Activated T-cell treated with anti-CD3 and anti-CD28 coated beads, Interleukin-2, amount 50 U/mL, for 24 hours (primary cell): ENCODE data around the gene CCDC120.
A peak's percentile ranks its signal among the peaks of the same experiment; 100 is the strongest.

ENCODE experiments used
- DNase-seq: peaks from one replicate; pipeline ENCODE4 v3.0.0-alpha.2; 2020
- H3K27ac Mint-ChIP-seq: 2 replicates; pipeline ENCODE4 v1.8.0; 2020; ENCODE audit warnings: mild to moderate bottlenecking, mixed read lengths
- H3K27me3 Mint-ChIP-seq: 2 replicates; pipeline ENCODE4 v1.8.0; 2020; ENCODE audit warnings: mixed read lengths
- H3K36me3 Mint-ChIP-seq: 2 replicates; pipeline ENCODE4 v1.8.0; 2020; ENCODE audit warnings: low read depth, mixed read lengths
- H3K4me1 Mint-ChIP-seq: 2 replicates; pipeline ENCODE4 v1.8.0; 2020; ENCODE audit warnings: low read depth, mixed read lengths
- H3K4me3 Mint-ChIP-seq: 2 replicates; pipeline ENCODE4 v1.8.0; 2020; ENCODE audit warnings: mild to moderate bottlenecking, moderate library complexity, mixed read lengths
- H3K9me3 Mint-ChIP-seq: 2 replicates; pipeline ENCODE4 v1.8.0; 2020; ENCODE audit warnings: mixed read lengths

The CCDC120 gene

GRCh38 chrX:49102190-49102589 lies 43.4 kb downstream of the CCDC120 start:
- H3K27ac Mint-ChIP-seq, result peak overlapping the region; percentile 94
- H3K4me3 Mint-ChIP-seq, result peak overlapping the region; percentile 89
- no peaks in the 10 kb centered on the region for H3K9me3 Mint-ChIP-seq
- peaks cover 11% of the 10 kb centered on the region for H3K36me3 Mint-ChIP-seq
- no peak for DNase-seq
- H3K4me1 Mint-ChIP-seq, result peaks cover 11% of the 10 kb centered on the region
- H3K27me3 Mint-ChIP-seq, result no peaks in the 10 kb centered on the region

GRCh38 chrX:49103637-49104036 lies 44.8 kb downstream of the CCDC120 start:
- no peaks in the 10 kb centered on the region for H3K27me3 Mint-ChIP-seq
- no peaks in the 10 kb centered on the region for H3K9me3 Mint-ChIP-seq
- H3K36me3 Mint-ChIP-seq, result peaks cover 13% of the 10 kb centered on the region
- no peak for DNase-seq
- H3K4me3 Mint-ChIP-seq, result no peak overlapping the region
- H3K4me1 Mint-ChIP-seq, result peaks cover 11% of the 10 kb centered on the region
- peak overlapping the region; percentile 57 for H3K27ac Mint-ChIP-seq

GRCh38 chrX:49106296-49106695 lies 47.5 kb downstream of the CCDC120 start:
- peaks cover 7% of the 10 kb centered on the region for H3K4me1 Mint-ChIP-seq
- H3K4me3 Mint-ChIP-seq, result no peak overlapping the region
- H3K36me3 Mint-ChIP-seq, result peaks cover 14% of the 10 kb centered on the region
- H3K9me3 Mint-ChIP-seq, result no peaks in the 10 kb centered on the region
- no peaks in the 10 kb centered on the region for H3K27me3 Mint-ChIP-seq
- peak overlapping the region; percentile 1 for H3K27ac Mint-ChIP-seq
- DNase-seq, result no peak

GRCh38 chrX:49106930-49107329 lies 48.1 kb downstream of the CCDC120 start:
- Mint-ChIP-seq H3K36me3 (peaks cover 18% of the 10 kb centered on the region), H3K27ac (no peak overlapping the region), H3K4me3 (no peak overlapping the region), H3K9me3 (no peaks in the 10 kb centered on the region), H3K4me1 (peaks cover 2% of the 10 kb centered on the region), H3K27me3 (no peaks in the 10 kb centered on the region)
- DNase-seq, result no peak

GRCh38 chrX:49108641-49109040 lies 49.8 kb downstream of the CCDC120 start:
- Mint-ChIP-seq H3K27me3 (peaks cover 7% of the 10 kb centered on the region), H3K36me3 (peaks cover 34% of the 10 kb centered on the region), H3K4me3 (no peak overlapping the region), H3K27ac (no peak overlapping the region), H3K4me1 (no peaks in the 10 kb centered on the region), H3K9me3 (no peaks in the 10 kb centered on the region)
- DNase-seq, result no peak

- H3K36me3 Mint-ChIP-seq, result peaks cover 37% of the 10 kb centered on the region
- no peaks in the 10 kb centered on the region for H3K4me1 Mint-ChIP-seq
- H3K9me3 Mint-ChIP-seq, result no peaks in the 10 kb centered on the region
- peaks cover 9% of the 10 kb centered on the region for H3K27me3 Mint-ChIP-seq
- H3K27ac Mint-ChIP-seq, result no peak overlapping the region
- H3K4me3 Mint-ChIP-seq, result no peak overlapping the region
- no peak for DNase-seq
These were observed 51.6 kb downstream of the CCDC120 start for GRCh38 chrX:49110417-49110816.

GRCh38 chrX:49111791-49112190 lies 53.0 kb downstream of the CCDC120 start:
- H3K36me3 Mint-ChIP-seq, result peaks cover 49% of the 10 kb centered on the region
- H3K4me3 Mint-ChIP-seq, result no peak overlapping the region
- no peak for DNase-seq
- H3K4me1 Mint-ChIP-seq, result peaks cover 1% of the 10 kb centered on the region
- H3K27me3 Mint-ChIP-seq, result peaks cover 9% of the 10 kb centered on the region
- no peak overlapping the region for H3K27ac Mint-ChIP-seq
- no peaks in the 10 kb centered on the region for H3K9me3 Mint-ChIP-seq

GRCh38 chrX:49116076-49116475 lies 57.3 kb downstream of the CCDC120 start:
- H3K4me1 Mint-ChIP-seq, result peaks cover 9% of the 10 kb centered on the region
- H3K9me3 Mint-ChIP-seq, result no peaks in the 10 kb centered on the region
- H3K4me3 Mint-ChIP-seq, result no peak overlapping the region
- peaks cover 70% of the 10 kb centered on the region for H3K36me3 Mint-ChIP-seq
- DNase-seq, result no peak
- no peak overlapping the region for H3K27ac Mint-ChIP-seq
- peaks cover 17% of the 10 kb centered on the region for H3K27me3 Mint-ChIP-seq

GRCh38 chrX:49116716-49117115 lies 57.9 kb downstream of the CCDC120 start:
- H3K27ac Mint-ChIP-seq, result no peak overlapping the region
- H3K4me1 Mint-ChIP-seq, result peaks cover 9% of the 10 kb centered on the region
- no peak for DNase-seq
- peaks cover 73% of the 10 kb centered on the region for H3K36me3 Mint-ChIP-seq
- no peaks in the 10 kb centered on the region for H3K9me3 Mint-ChIP-seq
- H3K4me3 Mint-ChIP-seq, result no peak overlapping the region
- H3K27me3 Mint-ChIP-seq, result peaks cover 17% of the 10 kb centered on the region

GRCh38 chrX:49117581-49117980 lies 58.8 kb downstream of the CCDC120 start:
- H3K36me3 Mint-ChIP-seq, result peaks cover 68% of the 10 kb centered on the region
- no peak overlapping the region for H3K4me3 Mint-ChIP-seq
- peaks cover 11% of the 10 kb centered on the region for H3K4me1 Mint-ChIP-seq
- peaks cover 18% of the 10 kb centered on the region for H3K27me3 Mint-ChIP-seq
- DNase-seq, result no peak
- peak overlapping the region; percentile 35 for H3K27ac Mint-ChIP-seq
- H3K9me3 Mint-ChIP-seq, result no peaks in the 10 kb centered on the region
